ENCODE data around the gene PPP2R2C.

The PPP2R2C gene

DNA sequence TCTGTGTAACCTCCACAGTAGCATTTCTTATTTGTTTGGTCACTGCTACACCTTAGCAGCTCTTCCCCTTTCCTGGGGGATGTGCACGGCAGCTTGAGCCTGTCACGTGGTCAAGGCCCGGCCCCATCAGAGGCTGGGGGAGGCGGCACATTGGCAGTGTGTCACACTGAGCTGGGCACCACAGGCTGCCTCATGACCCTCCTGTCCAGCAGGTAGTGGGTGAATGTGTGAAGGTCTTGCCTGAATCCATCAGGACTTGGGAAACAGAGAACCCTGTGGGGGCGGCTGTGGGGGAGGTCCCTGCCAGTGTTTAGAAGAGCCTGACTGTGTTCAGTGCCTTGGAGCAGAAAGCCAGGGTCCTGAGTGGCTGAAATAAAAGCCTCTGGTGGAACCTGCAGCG, 169.5 kb downstream of the PPP2R2C start:
- Histone ChIP-seq H3K27me3 (ENCODE audit: insufficient read depth, low read length) (peaks cover 2% of the 10 kb centered on the region; the same call in 1 of the 2 replicates), H3K9me3 (ENCODE audit: insufficient read depth, low read depth, low read length) (no peaks in the 10 kb centered on the region), H3K36me3 (ENCODE audit: insufficient read depth, low read depth, low read length) (peaks cover 26% of the 10 kb centered on the region), H3K4me1 (ENCODE audit: insufficient read depth, low read length) (no peaks in the 10 kb centered on the region), H3K27ac (ENCODE audit: low read length) (no peak overlapping the region), H3K4me3 (ENCODE audit: low read length) (no peak overlapping the region), H3K9ac (ENCODE audit: low read depth, low read length) (no peak overlapping the region)

DNA sequence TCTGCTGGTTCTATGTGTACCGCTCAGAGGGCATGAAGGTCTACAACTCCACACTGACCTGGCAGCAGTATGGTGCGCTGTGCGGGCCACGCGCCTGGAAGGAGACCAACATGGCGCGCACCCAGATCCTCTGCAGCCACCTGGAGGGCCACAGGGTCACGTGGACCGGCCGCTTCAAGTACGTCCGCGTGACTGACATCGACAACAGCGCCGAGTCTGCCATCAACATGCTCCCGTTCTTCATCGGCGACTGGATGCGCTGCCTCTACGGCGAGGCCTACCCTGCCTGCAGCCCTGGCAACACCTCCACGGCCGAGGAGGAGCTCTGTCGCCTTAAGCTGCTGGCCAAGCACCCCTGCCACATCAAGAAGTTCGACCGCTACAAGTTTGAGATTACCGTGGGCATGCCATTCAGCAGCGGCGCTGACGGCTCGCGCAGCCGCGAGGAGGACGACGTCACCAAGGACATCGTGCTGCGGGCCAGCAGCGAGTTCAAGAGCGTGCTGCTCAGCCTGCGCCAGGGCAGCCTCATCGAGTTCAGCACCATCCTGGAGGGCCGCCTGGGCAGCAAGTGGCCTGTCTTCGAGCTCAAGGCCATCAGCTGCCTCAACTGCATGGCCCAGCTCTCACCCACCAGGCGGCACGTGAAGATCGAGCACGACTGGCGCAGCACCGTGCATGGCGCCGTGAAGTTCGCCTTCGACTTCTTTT, 170.5 kb downstream of the PPP2R2C start:
- Histone ChIP-seq H3K27ac (ENCODE audit: low read length) (no peak overlapping the region), H3K36me3 (ENCODE audit: insufficient read depth, low read depth, low read length) (peaks cover 33% of the 10 kb centered on the region), H3K4me3 (ENCODE audit: low read length) (no peak overlapping the region), H3K9ac (ENCODE audit: low read depth, low read length) (no peak overlapping the region), H3K9me3 (ENCODE audit: insufficient read depth, low read depth, low read length) (no peaks in the 10 kb centered on the region), H3K27me3 (ENCODE audit: insufficient read depth, low read length) (no peaks in the 10 kb centered on the region), H3K4me1 (ENCODE audit: insufficient read depth, low read length) (no peaks in the 10 kb centered on the region)

DNA sequence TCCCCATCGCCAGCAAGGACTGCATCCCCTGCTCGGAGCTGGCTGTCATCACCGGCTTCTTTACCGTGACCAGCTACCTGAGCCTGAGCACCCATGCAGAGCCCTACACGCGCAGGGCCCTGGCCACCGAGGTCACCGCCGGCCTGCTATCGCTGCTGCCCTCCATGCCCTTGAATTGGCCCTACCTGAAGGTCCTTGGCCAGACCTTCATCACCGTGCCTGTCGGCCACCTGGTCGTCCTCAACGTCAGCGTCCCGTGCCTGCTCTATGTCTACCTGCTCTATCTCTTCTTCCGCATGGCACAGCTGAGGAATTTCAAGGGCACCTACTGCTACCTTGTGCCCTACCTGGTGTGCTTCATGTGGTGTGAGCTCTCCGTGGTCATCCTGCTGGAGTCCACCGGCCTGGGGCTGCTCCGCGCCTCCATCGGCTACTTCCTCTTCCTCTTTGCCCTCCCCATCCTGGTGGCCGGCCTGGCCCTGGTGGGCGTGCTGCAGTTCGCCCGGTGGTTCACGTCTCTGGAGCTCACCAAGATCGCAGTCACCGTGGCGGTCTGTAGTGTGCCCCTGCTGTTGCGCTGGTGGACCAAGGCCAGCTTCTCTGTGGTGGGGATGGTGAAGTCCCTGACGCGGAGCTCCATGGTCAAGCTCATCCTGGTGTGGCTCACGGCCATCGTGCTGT, 171.2 kb downstream of the PPP2R2C start:
- H3K4me1 ChIP-seq (ENCODE audit: insufficient read depth, low read length): no peaks in the 10 kb centered on the region
- peaks cover 39% of the 10 kb centered on the region for H3K36me3 ChIP-seq (ENCODE audit: insufficient read depth, low read depth, low read length)
- H3K9me3 ChIP-seq (ENCODE audit: insufficient read depth, low read depth, low read length): no peaks in the 10 kb centered on the region
- no peak overlapping the region for H3K27ac ChIP-seq (ENCODE audit: low read length)
- H3K4me3 ChIP-seq (ENCODE audit: low read length): no peak overlapping the region
- H3K27me3 ChIP-seq (ENCODE audit: insufficient read depth, low read length): no peaks in the 10 kb centered on the region
- H3K9ac ChIP-seq (ENCODE audit: low read depth, low read length): no peak overlapping the region

DNA sequence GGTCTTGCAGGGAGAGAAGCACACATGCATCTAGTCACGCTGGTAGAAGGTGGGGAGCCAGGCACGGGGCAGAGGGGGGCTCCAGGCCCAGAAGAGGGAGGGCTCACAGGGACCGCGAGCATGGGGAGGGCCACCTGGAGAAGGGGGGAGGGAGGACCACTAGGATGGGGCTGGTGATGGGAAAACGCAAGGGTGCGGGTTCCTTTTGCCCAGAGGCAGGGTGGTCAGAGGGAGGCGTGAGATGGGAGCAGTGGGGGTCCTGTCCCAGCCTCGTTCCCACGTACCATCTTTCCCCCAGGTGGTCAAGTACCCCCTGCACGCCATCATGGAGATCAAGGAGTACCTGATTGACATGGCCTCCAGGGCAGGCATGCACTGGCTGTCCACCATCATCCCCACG, 172.1 kb downstream of the PPP2R2C start:
- no peak overlapping the region for H3K9ac ChIP-seq (ENCODE audit: low read depth, low read length)
- H3K4me3 ChIP-seq (ENCODE audit: low read length): no peak overlapping the region
- H3K36me3 ChIP-seq (ENCODE audit: insufficient read depth, low read depth, low read length): peaks cover 44% of the 10 kb centered on the region
- H3K4me1 ChIP-seq (ENCODE audit: insufficient read depth, low read length): no peaks in the 10 kb centered on the region
- H3K27me3 ChIP-seq (ENCODE audit: insufficient read depth, low read length): no peaks in the 10 kb centered on the region
- H3K9me3 ChIP-seq (ENCODE audit: insufficient read depth, low read depth, low read length): no peaks in the 10 kb centered on the region
- no peak overlapping the region for H3K27ac ChIP-seq (ENCODE audit: low read length)

DNA sequence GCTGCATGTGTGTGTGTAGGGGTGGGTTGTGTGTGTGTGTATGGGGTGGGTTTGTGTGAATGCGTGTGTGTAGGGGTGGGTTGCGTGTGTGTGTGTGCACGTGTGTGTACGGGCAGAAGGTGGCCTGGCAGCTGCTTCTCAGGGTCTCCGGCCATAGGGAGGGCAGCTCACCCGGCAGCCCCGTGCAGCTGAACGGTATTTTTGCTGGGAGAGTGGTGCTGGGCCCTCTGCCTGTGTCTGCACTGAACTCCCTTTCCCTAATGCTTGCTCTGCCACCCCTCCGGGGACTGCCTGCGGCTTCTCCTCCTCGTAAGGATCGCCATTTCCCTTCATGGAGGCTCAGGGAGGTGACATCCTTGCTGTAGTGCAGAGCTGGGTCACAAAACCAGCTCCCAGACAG, 172.5 kb downstream of the PPP2R2C start:
- Histone ChIP-seq H3K27ac (ENCODE audit: low read length) (no peak overlapping the region), H3K4me1 (ENCODE audit: insufficient read depth, low read length) (no peaks in the 10 kb centered on the region), H3K9ac (ENCODE audit: low read depth, low read length) (no peak overlapping the region), H3K9me3 (ENCODE audit: insufficient read depth, low read depth, low read length) (no peaks in the 10 kb centered on the region), H3K27me3 (ENCODE audit: insufficient read depth, low read length) (no peaks in the 10 kb centered on the region), H3K36me3 (ENCODE audit: insufficient read depth, low read depth, low read length) (peaks cover 44% of the 10 kb centered on the region), H3K4me3 (ENCODE audit: low read length) (no peak overlapping the region)

DNA sequence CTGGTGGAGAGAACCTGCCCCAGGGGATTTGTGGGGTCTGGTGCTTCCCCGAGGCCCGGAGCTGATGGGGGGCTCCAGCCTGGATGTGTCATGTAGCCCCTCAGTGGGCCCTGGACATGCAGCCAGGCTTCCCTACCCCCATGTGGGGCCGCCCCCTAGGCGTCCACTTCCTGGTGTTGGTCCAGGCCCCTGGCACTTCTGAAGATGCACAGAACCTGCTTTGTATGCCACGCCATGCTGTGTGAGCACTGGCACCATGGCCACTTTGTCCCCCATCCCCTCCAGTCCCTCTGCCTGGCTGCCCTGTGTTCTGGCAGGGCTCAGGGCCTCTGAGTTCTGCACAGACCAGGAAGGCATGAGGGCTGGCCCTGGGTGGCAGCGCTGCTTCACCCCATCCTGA, 173.6 kb downstream of the PPP2R2C start:
- no peaks in the 10 kb centered on the region for H3K27me3 ChIP-seq (ENCODE audit: insufficient read depth, low read length)
- H3K4me1 ChIP-seq (ENCODE audit: insufficient read depth, low read length): no peaks in the 10 kb centered on the region
- no peak overlapping the region for H3K27ac ChIP-seq (ENCODE audit: low read length)
- H3K9ac ChIP-seq (ENCODE audit: low read depth, low read length): no peak overlapping the region
- no peaks in the 10 kb centered on the region for H3K9me3 ChIP-seq (ENCODE audit: insufficient read depth, low read depth, low read length)
- peaks cover 44% of the 10 kb centered on the region for H3K36me3 ChIP-seq (ENCODE audit: insufficient read depth, low read depth, low read length)
- no peak overlapping the region for H3K4me3 ChIP-seq (ENCODE audit: low read length)

DNA sequence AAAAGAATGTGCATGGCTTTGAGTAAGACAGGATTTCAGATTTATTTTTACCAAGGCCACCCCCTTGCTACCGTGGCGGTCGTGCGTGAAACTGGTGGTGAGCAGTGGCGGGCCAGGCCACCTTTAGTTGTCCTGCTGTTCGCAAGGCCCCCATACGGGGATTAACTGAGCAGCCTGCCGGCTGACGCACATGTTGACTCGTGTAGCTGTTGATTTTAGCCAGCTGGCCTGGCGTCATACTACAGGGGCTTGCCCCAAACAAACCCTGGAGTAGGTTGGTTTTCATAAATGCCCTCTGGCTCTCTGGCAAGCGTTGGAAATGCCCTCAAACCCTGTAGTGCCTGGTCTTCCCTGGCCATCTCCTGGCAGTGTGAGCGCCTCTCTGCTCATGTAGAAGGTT, 174.4 kb downstream of the PPP2R2C start:
- H3K27me3 ChIP-seq (ENCODE audit: insufficient read depth, low read length): no peaks in the 10 kb centered on the region
- no peak overlapping the region for H3K9ac ChIP-seq (ENCODE audit: low read depth, low read length)
- no peaks in the 10 kb centered on the region for H3K4me1 ChIP-seq (ENCODE audit: insufficient read depth, low read length)
- peaks cover 44% of the 10 kb centered on the region for H3K36me3 ChIP-seq (ENCODE audit: insufficient read depth, low read depth, low read length)
- H3K4me3 ChIP-seq (ENCODE audit: low read length): no peak overlapping the region
- no peaks in the 10 kb centered on the region for H3K9me3 ChIP-seq (ENCODE audit: insufficient read depth, low read depth, low read length)
- H3K27ac ChIP-seq (ENCODE audit: low read length): no peak overlapping the region

DNA sequence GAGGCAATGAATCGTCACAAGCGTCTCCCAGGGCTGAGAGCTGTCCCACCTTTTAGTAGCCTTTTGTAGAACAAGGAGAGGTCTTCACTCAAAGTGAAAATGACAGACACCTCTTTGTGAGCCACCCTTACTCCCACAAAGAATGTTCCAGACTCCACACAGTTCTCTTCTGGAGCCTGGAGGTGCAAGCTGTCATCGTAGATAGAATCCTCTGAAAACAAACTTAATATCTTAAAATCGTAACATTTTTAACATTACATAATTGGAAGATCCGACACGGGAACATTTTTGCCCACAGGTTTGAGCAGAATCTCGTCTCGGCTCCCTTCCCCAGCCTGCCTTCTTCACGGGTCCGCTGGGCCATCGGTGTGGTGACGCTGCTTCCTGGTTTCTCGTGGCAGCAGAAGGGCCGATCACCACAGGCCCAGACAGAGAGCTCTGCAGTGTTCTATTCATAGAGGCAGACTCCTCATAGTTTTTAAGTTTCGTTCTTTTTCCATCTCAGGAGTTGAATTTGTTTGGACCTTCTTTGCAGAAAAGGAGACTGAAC, 175.1 kb downstream of the PPP2R2C start:
- H3K9me3 ChIP-seq (ENCODE audit: insufficient read depth, low read depth, low read length): no peaks in the 10 kb centered on the region
- H3K27me3 ChIP-seq (ENCODE audit: insufficient read depth, low read length): no peaks in the 10 kb centered on the region
- H3K4me1 ChIP-seq (ENCODE audit: insufficient read depth, low read length): no peaks in the 10 kb centered on the region
- H3K4me3 ChIP-seq (ENCODE audit: low read length): no peak overlapping the region
- no peak overlapping the region for H3K9ac ChIP-seq (ENCODE audit: low read depth, low read length)
- H3K36me3 ChIP-seq (ENCODE audit: insufficient read depth, low read depth, low read length): peaks cover 38% of the 10 kb centered on the region
- H3K27ac ChIP-seq (ENCODE audit: low read length): no peak overlapping the region

DNA sequence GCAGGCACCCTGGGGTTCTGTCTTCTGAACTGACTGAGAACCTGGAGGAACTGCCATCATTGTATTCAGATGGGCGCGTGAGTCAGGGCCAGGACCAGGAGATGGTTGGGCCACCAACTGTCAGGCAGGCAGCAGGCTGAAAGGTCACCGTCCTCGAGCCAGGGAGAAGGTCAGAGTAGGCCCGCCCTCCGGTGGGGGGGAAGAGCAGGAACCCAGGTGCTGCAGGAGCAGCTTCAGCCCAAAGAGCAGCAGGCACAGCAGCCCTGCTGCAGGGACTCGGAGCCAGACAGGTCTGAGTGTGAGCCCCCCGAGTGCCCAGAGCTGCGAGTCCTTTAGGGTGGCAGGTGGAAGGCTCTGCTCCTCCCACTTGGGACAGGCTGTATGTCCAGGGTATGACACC, 176.4 kb downstream of the PPP2R2C start:
- Histone ChIP-seq H3K36me3 (ENCODE audit: insufficient read depth, low read depth, low read length) (peaks cover 25% of the 10 kb centered on the region), H3K27me3 (ENCODE audit: insufficient read depth, low read length) (no peaks in the 10 kb centered on the region), H3K4me1 (ENCODE audit: insufficient read depth, low read length) (no peaks in the 10 kb centered on the region), H3K9me3 (ENCODE audit: insufficient read depth, low read depth, low read length) (no peaks in the 10 kb centered on the region), H3K4me3 (ENCODE audit: low read length) (no peak overlapping the region), H3K27ac (ENCODE audit: low read length) (no peak overlapping the region), H3K9ac (ENCODE audit: low read depth, low read length) (no peak overlapping the region)

DNA sequence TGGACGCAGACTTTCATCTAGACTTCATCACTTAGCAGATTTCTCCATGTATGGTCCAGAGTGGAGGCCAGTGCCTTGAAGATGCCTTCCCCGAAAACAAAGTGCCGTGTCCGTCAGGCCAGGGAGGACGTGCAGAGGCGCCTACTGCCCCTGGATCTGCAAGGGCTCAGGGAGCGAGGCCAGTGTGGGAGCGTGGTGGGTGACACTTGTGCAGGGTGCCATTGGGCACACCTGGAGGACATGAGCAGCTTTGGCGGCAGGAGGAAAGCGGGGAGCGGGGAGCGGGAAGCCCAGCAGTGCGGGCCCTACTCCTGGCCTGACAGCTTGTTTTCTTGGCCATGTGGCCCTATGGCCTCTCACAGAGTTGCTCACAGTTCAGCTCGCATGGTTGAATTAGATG, 176.9 kb downstream of the PPP2R2C start:
- H3K36me3 ChIP-seq (ENCODE audit: insufficient read depth, low read depth, low read length): peaks cover 20% of the 10 kb centered on the region
- no peaks in the 10 kb centered on the region for H3K27me3 ChIP-seq (ENCODE audit: insufficient read depth, low read length)
- no peak overlapping the region for H3K4me3 ChIP-seq (ENCODE audit: low read length)
- H3K27ac ChIP-seq (ENCODE audit: low read length): no peak overlapping the region
- H3K9ac ChIP-seq (ENCODE audit: low read depth, low read length): no peak overlapping the region
- no peaks in the 10 kb centered on the region for H3K4me1 ChIP-seq (ENCODE audit: insufficient read depth, low read length)
- no peaks in the 10 kb centered on the region for H3K9me3 ChIP-seq (ENCODE audit: insufficient read depth, low read depth, low read length)

DNA sequence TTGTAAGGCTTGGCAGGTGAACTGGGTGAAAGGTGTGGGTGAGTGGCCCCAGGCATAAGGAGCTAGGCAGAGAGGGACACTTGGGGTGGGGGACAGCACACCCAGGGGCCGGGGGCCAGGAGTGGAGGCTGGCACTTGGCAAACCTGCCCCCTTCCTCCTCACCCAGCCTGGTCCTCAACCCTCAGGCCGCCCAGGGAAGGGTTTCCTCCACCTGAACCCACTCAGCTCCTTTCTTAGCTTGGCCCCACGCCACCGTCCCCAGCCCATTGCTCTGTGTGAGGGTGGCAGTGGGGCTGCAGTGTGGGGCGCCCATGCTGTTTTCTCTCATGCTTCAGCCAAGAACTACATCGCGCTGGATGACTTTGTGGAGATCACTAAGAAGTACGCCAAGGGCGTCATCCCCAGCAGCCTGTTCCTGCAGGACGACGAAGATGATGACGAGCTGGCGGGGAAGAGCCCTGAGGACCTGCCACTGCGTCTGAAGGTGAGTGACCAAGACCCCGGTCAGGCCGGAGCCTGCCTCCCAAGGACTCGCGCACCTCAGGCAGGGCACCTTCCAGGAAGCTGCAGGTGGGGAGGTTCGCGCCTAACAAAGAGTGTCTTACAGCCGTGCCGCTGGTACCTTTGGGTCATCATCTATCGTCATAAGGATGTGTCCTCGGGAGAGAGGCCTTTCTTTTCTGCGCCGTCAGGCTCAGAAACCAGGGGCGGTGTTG, 177.6 kb downstream of the PPP2R2C start:
- no peaks in the 10 kb centered on the region for H3K27me3 ChIP-seq (ENCODE audit: insufficient read depth, low read length)
- H3K27ac ChIP-seq (ENCODE audit: low read length): no peak overlapping the region
- peaks cover 19% of the 10 kb centered on the region for H3K36me3 ChIP-seq (ENCODE audit: insufficient read depth, low read depth, low read length)
- no peaks in the 10 kb centered on the region for H3K4me1 ChIP-seq (ENCODE audit: insufficient read depth, low read length)
- H3K4me3 ChIP-seq (ENCODE audit: low read length): no peak overlapping the region
- no peak overlapping the region for H3K9ac ChIP-seq (ENCODE audit: low read depth, low read length)
- H3K9me3 ChIP-seq (ENCODE audit: insufficient read depth, low read depth, low read length): no peaks in the 10 kb centered on the region

Measured in iPS-20b (cell line).